Activated CD4-positive, alpha-beta T cell treated with anti-CD3 and anti-CD28 coated beads, Interleukin-2, Interleukin-6, amounts not matched to agents 100 ng/mL and 50 ng/mL, durations not matched to agents 16 hours and 8 hours (primary cell): Measurements from ENCODE around the gene SLC48A1.

Source experiments
- DNase-seq: peaks from one replicate; pipeline ENCODE4 v3.0.0-alpha.2; 2020

Gene SLC48A1

GRCh38 chr12:47773062-47773857 is at the start of gene SLC48A1:
Gene SLC48A1 (plus strand): TSS chr12:47773238. CDS start chr12:47773305, 67 bp downstream.
- DNase-seq: peak; percentile 80

GRCh38 chr12:47725091-47725772 is 47.8 kb upstream of the SLC48A1 start, which contains the start of gene ENDOU:
Gene ENDOU (minus strand): TSS chr12:47725490. CDS start chr12:47725413, 77 bp downstream.
- no peak for DNase-seq

- DNase-seq: no peak
Observed at GRCh38 chr12:47725893-47726292, 47.1 kb upstream of the SLC48A1 start.

- no peak for DNase-seq
Observed at GRCh38 chr12:47729233-47729632, 43.8 kb upstream of the SLC48A1 start.

- DNase-seq: no peak
Observed at GRCh38 chr12:47730341-47730744, 42.7 kb upstream of the SLC48A1 start.

GRCh38 chr12:47731723-47732122 is 41.3 kb upstream of the SLC48A1 start:
- DNase-seq: no peak

- DNase-seq: no peak
Observed at GRCh38 chr12:47732504-47732903, 40.5 kb upstream of the SLC48A1 start.

- DNase-seq: no peak
Observed at GRCh38 chr12:47733142-47733541, 39.9 kb upstream of the SLC48A1 start.

GRCh38 chr12:47734725-47735480 is 38.1 kb upstream of the SLC48A1 start:
- DNase-seq: no peak

GRCh38 chr12:47735649-47736048 is 37.4 kb upstream of the SLC48A1 start:
- no peak for DNase-seq

GRCh38 chr12:47736216-47736615 is 36.8 kb upstream of the SLC48A1 start:
- no peak for DNase-seq

- no peak for DNase-seq
Observed at GRCh38 chr12:47736877-47737676, 36.0 kb upstream of the SLC48A1 start.

GRCh38 chr12:47737936-47738594 is 35.0 kb upstream of the SLC48A1 start:
- DNase-seq: no peak

GRCh38 chr12:47739297-47739696 is 33.7 kb upstream of the SLC48A1 start:
- no peak for DNase-seq

- DNase-seq: no peak
Observed at GRCh38 chr12:47739979-47740378, 33.1 kb upstream of the SLC48A1 start.

- no peak for DNase-seq
Observed at GRCh38 chr12:47740606-47741339, 32.3 kb upstream of the SLC48A1 start.

- peak; percentile 51 for DNase-seq
Observed at GRCh38 chr12:47741340-47741703, 31.7 kb upstream of the SLC48A1 start.

- DNase-seq: peak; percentile 83
Observed at GRCh38 chr12:47742253-47742825, 30.7 kb upstream of the SLC48A1 start.

GRCh38 chr12:47743311-47743860 is 29.7 kb upstream of the SLC48A1 start:
- DNase-seq: no peak

- DNase-seq: peak; percentile 34
Observed at GRCh38 chr12:47744005-47744651, 28.9 kb upstream of the SLC48A1 start.
